Neural progenitor cell (in vitro differentiated cells): Measurements from ENCODE around the gene PLA1A.

ENCODE experiments used
- CTCF ChIP-seq: fragments of 200-600 bp; sonication (generic); IDR thresholded peaks from 2 replicates; pipeline ENCODE4 v1.5.1; 2017; ENCODE audit warnings: antibody characterized with exemption, mild to moderate bottlenecking
- EZH2phosphoT487 ChIP-seq: fragments of 200-600 bp; sonication (generic); IDR thresholded peaks from 2 replicates; pipeline ENCODE4 v1.6.1; 2017; ENCODE audit warnings: antibody characterized with exemption

GRCh38 chr3:119586733-119587172 lies 10.9 kb upstream of the PLA1A start:
- TF ChIP-seq CTCF (no peak), EZH2phosphoT487 (no peak)
